Activated T-helper 17 cell treated with anti-CD3 and anti-CD28 coated beads, Interleukin-2, amount 50 U/mL, for 72 hours (primary cell): ENCODE data around the gene C1QC. TPM values are rescaled to one million over a fixed set of nuclear protein-coding genes. Genes with fewer than 3 reads are reported as not detected.

Source experiments
- ATAC-seq: fragments of 150-1000 bp; cut with Tn5 transposase; replicated peaks from 2 replicates; pipeline ENCODE4 v1.10.0; 2021; ENCODE audit warnings: mild to moderate bottlenecking, moderate library complexity
- H3K27ac Mint-ChIP-seq: one replicate; pipeline ENCODE4 v1.8.0; 2022; ENCODE audit warnings: mixed read lengths
- H3K27me3 Mint-ChIP-seq: one replicate; pipeline ENCODE4 v1.8.0; 2022; ENCODE audit warnings: mixed read lengths
- H3K36me3 Mint-ChIP-seq: one replicate; pipeline ENCODE4 v1.8.0; 2022; ENCODE audit warnings: low read depth, mild to moderate bottlenecking, mixed read lengths
- H3K4me1 Mint-ChIP-seq: one replicate; pipeline ENCODE4 v1.8.0; 2022; ENCODE audit warnings: mixed read lengths
- H3K4me3 Mint-ChIP-seq: one replicate; pipeline ENCODE4 v1.8.0; 2022; ENCODE audit warnings: mild to moderate bottlenecking, mixed read lengths
- H3K9me3 Mint-ChIP-seq: one replicate; pipeline ENCODE4 v1.8.0; 2022; ENCODE audit warnings: mixed read lengths
- total RNA-seq, 2 donors: library from RNA; stranded (reverse); gene quantifications; one replicate each; pipeline ENCODE4 v1.2.3, GENCODE V29; 2022

Gene C1QC
- total RNA-seq, 2 donors from 2014 or later = not detected

DNA sequence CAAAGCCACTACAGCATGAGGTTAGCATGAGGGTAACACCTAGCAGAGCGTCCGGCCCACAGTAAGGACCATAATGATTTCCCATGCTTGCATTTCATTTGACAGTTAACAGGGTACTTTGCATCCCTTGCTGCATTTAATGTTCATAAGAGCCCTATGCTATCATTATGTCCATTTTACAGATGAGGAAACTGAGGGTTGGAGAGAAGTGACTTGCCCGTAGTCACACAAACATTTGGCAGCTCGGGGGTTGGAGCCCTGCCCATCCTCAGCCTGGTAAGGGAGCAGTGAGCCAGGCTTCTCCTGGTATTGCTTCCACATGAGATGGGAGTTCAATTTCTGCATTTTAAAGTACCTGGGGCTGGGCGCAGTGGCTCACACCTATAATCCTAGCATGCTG, 50.7 kb downstream of the C1QC start:
- H3K36me3 Mint-ChIP-seq = no peaks in the 10 kb centered on the region
- H3K4me1 Mint-ChIP-seq = no peaks in the 10 kb centered on the region
- no peaks in the 10 kb centered on the region for H3K9me3 Mint-ChIP-seq
- H3K27ac Mint-ChIP-seq = no peak overlapping the region
- H3K4me3 Mint-ChIP-seq = no peak overlapping the region
- no peaks in the 10 kb centered on the region for H3K27me3 Mint-ChIP-seq
- ATAC-seq = no peak

DNA sequence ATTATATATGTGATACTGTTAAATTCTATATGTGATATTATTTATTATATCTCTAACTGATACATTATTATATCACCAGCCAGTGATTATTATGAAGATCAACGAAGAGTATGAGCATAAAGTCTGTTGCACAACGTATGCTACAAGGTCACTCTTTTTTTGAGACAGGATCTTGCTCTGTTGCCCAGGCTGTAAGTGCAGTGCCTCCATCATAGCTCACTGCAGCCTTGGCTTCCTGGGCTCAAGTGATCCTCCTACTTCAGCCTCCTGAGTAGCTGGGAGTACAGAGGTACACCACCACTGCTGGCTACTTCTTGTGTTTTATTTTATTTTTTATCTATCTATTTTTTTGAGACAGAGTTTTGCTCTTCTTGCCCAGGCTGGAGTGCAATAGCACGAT, 53.2 kb downstream of the C1QC start:
- ATAC-seq = no peak
- H3K36me3 Mint-ChIP-seq = no peaks in the 10 kb centered on the region
- no peak overlapping the region for H3K4me3 Mint-ChIP-seq
- H3K9me3 Mint-ChIP-seq = no peaks in the 10 kb centered on the region
- H3K27ac Mint-ChIP-seq = no peak overlapping the region
- H3K27me3 Mint-ChIP-seq = no peaks in the 10 kb centered on the region
- no peaks in the 10 kb centered on the region for H3K4me1 Mint-ChIP-seq

Other genes starting within 250 kb of the C1QC start
- 10 to 100 TPM; 20.4 to 21.4 TPM for gene ZBTB40, start 191.8 kb upstream of the C1QC start, total RNA-seq
- not detected for gene EPHA8, start 80.1 kb upstream of the C1QC start, total RNA-seq
- gene C1QA, start 7.0 kb upstream of the C1QC start, total RNA-seq = not detected
- gene C1QB, start 9.6 kb downstream of the C1QC start, total RNA-seq = not detected
- gene EPHB2, start 67.2 kb downstream of the C1QC start, total RNA-seq = under 1 TPM in 1 of 2 donors, not detected in 1; 0.04 TPM